HCT116 (cell line): Measurements from ENCODE around the gene AFAP1L1. TPM values are rescaled to one million over a fixed set of nuclear protein-coding genes. Genes with fewer than 3 reads are reported as not detected.

Experiments used
- ATAC-seq: fragments of 200-7000 bp; cut with Tn5 transposase; 2 replicates; pipeline ENCODE4 v1.9.1; 2020; ENCODE audit warnings: mild to moderate bottlenecking, moderate library complexity
- BruUV-seq: library from RNA; stranded (reverse); fragments of 400-500 nt; replicated peaks from 2 replicates; lab custom pipeline; 2021; lab: Mats Ljungman, UMichigan
- CTCF ChIA-PET: fragments of 300-600 bp; sonication (Branson Sonifier 250); formaldehyde crosslinking; loops from one replicate; lab custom pipeline; 2021; ENCODE audit warnings: antibody characterized with exemption; lab: Charles Lee
- POLR2A ChIA-PET: fragments of 300-600, 350-600 bp; sonication (Branson Sonifier 250); formaldehyde crosslinking; loops from one replicate; lab custom pipeline; 2021; ENCODE audit warnings: antibody characterized with exemption; lab: Charles Lee
- RAD21 ChIA-PET, 2 experiments: fragments of 300-600 bp; sonication (Branson Sonifier 250); formaldehyde crosslinking; loops; one replicate each; lab custom pipeline; 2023; ENCODE audit warnings: low total read pairs in 2 of 2; ENCODE audit not compliant: uncharacterized antibody in 2 of 2, unreplicated experiment in 2 of 2, low non-redundant PET in 1 of 2; lab: Charles Lee
- DNase-seq: peaks from one replicate; pipeline ENCODE4 v3.0.0-alpha.2; 2010; ENCODE audit warnings: low read depth, low spot score
- H2AFZ ChIP-seq: fragments of 200-600 bp; shearing (Covaris generic), sonication (generic); 2 replicates; pipeline ENCODE4 v1.6.1; 2017; ENCODE audit warnings: low read depth, mixed run types, mixed read lengths, antibody characterized with exemption, low read length; ENCODE audit not compliant: poor library complexity, severe bottlenecking
- H3K27ac ChIP-seq: 2 replicates; pipeline ENCODE4 v1.5.1; 2012; ENCODE audit warnings: low read depth, low read length
- H3K27me3 ChIP-seq: fragments of 200-600 bp; sonication (generic); 2 replicates; pipeline ENCODE4 v1.6.1; 2016; ENCODE audit warnings: mixed run types, low read length, mixed read lengths; ENCODE audit not compliant: insufficient read depth
- H3K36me3 ChIP-seq, 2 experiments: fragments of 200-500 bp in 1 of 2; fragments of 200-600 bp in 1 of 2; sonication (Bioruptor generic) in 1 of 2; sonication (generic) in 1 of 2; 2 replicates each; pipeline versions ENCODE4 v1.5.1 to v1.6.1; 2014 to 2016; ENCODE audit warnings: low read length in 2 of 2, inconsistent platforms in 1 of 2, mixed read lengths in 1 of 2, mixed run types in 1 of 2; ENCODE audit not compliant: insufficient read depth in 2 of 2, control insufficient read depth in 1 of 2
- H3K4me1 ChIP-seq, 2 experiments: fragments of 200-600 bp in 1 of 2; sonication (generic) in 1 of 2; 2 replicates each; pipeline versions ENCODE4 v1.5.1 to v1.6.1; 2012 to 2017; ENCODE audit warnings: low read length in 2 of 2, inconsistent platforms in 1 of 2, mild to moderate bottlenecking in 1 of 2, mixed read lengths in 1 of 2, mixed run types in 1 of 2, moderate library complexity in 1 of 2; ENCODE audit not compliant: insufficient read depth in 2 of 2, control insufficient read depth in 1 of 2
- H3K4me2 ChIP-seq: fragments of 200-600 bp; sonication (generic); 2 replicates; pipeline ENCODE4 v1.6.1; 2017; ENCODE audit warnings: mixed run types, low read length, mixed read lengths
- H3K4me3 ChIP-seq, 2 experiments: fragments of 200-600 bp in 1 of 2; sonication (generic) in 1 of 2; replicated peaks in 1 of 2; 2 replicates each; pipeline ENCODE4 v1.5.1; 2011 to 2016; ENCODE audit warnings: low read length in 2 of 2, control low read depth in 1 of 2, low read depth in 1 of 2, mild to moderate bottlenecking in 1 of 2, mixed read lengths in 1 of 2, mixed run types in 1 of 2
- H3K79me2 ChIP-seq: fragments of 200-600 bp; sonication (generic); 2 replicates; pipeline ENCODE4 v1.6.1; 2017; ENCODE audit warnings: mild to moderate bottlenecking, mixed run types, low read length, moderate library complexity, mixed read lengths; ENCODE audit not compliant: insufficient read depth
- H3K9ac ChIP-seq: fragments of 200-600 bp; sonication (generic); 2 replicates; pipeline ENCODE4 v1.6.1; 2016; ENCODE audit warnings: low read length, mixed read lengths
- H3K9me2 ChIP-seq: fragments of 200-600 bp; sonication (generic), shearing (Covaris generic); 2 replicates; pipeline ENCODE4 v1.6.1; 2017; ENCODE audit warnings: mixed run types, mild to moderate bottlenecking, moderate library complexity; ENCODE audit not compliant: insufficient read depth
- H3K9me3 ChIP-seq, 2 experiments: fragments of 200-500 bp in 1 of 2; fragments of 200-600 bp in 1 of 2; sonication (Bioruptor generic) in 1 of 2; sonication (generic) in 1 of 2; 2 replicates each; pipeline ENCODE4 v1.6.1; 2014 to 2017; ENCODE audit warnings: low read length in 2 of 2, mixed read lengths in 2 of 2, inconsistent platforms in 1 of 2, low read depth in 1 of 2, mild to moderate bottlenecking in 1 of 2, mixed run types in 1 of 2, moderate library complexity in 1 of 2; ENCODE audit not compliant: control insufficient read depth in 1 of 2, insufficient read depth in 1 of 2
- H4K20me1 ChIP-seq: fragments of 200-600 bp; sonication (generic), shearing (Covaris generic); 2 replicates; pipeline ENCODE4 v1.6.1; 2017; ENCODE audit warnings: mixed run types, mild to moderate bottlenecking, moderate library complexity; ENCODE audit not compliant: insufficient read depth
- CEBPB ChIP-seq: IDR thresholded peaks from 2 replicates; pipeline ENCODE4 v1.6.1; 2012; ENCODE audit warnings: low read depth
- ELF1 ChIP-seq: IDR thresholded peaks from 2 replicates; pipeline ENCODE4 v1.6.1; 2012; ENCODE audit warnings: low read depth, borderline replicate concordance
- EZH2 ChIP-seq: fragments of 200-600 bp; sonication (generic); IDR thresholded peaks from 2 replicates; pipeline ENCODE4 v1.6.1; 2017; ENCODE audit warnings: antibody characterized with exemption, mixed run types
- EZH2phosphoT487 ChIP-seq: fragments of 200-600 bp; IDR thresholded peaks from 2 replicates; pipeline ENCODE4 v1.6.1; 2018; ENCODE audit warnings: antibody characterized with exemption, borderline replicate concordance
- FOSL1 ChIP-seq: IDR thresholded peaks from 2 replicates; pipeline ENCODE4 v1.6.1; 2012; ENCODE audit warnings: low read depth
- MAX ChIP-seq: IDR thresholded peaks from 2 replicates; pipeline ENCODE4 v1.6.1; 2012
- POLR2A ChIP-seq: IDR thresholded peaks from 2 replicates; pipeline ENCODE4 v1.7.0; 2011; ENCODE audit warnings: borderline replicate concordance; ENCODE audit not compliant: insufficient read depth, insufficient read length; ENCODE audit errors: extremely low read depth
- RAD21 ChIP-seq: IDR thresholded peaks from 2 replicates; pipeline ENCODE4 v1.6.1; 2012; ENCODE audit warnings: low read depth, mild to moderate bottlenecking
- SIN3A ChIP-seq: IDR thresholded peaks from 2 replicates; pipeline ENCODE4 v1.6.1; 2012; ENCODE audit warnings: low read depth
- SP1 ChIP-seq: IDR thresholded peaks from 2 replicates; pipeline ENCODE4 v1.6.1; 2012; ENCODE audit warnings: low read depth
- SRF ChIP-seq: IDR thresholded peaks from 2 replicates; pipeline ENCODE4 v1.6.1; 2012; ENCODE audit warnings: low read depth
- TCF7L2 ChIP-seq: IDR thresholded peaks from 2 replicates; pipeline ENCODE4 v1.7.0; 2011; ENCODE audit warnings: borderline replicate concordance, inconsistent platforms; ENCODE audit not compliant: insufficient read depth, insufficient read length; ENCODE audit errors: extremely low read depth
- ZNF274 ChIP-seq: fragments of 200-500 bp; sonication (Bioruptor generic); IDR thresholded peaks from 2 replicates; pipeline ENCODE4 v1.6.1; 2014; ENCODE audit warnings: mild to moderate bottlenecking, low read depth, low read length, inconsistent platforms
- intact Hi-C: fragments of 100-400 bp; cut with micrococcal nuclease; formaldehyde crosslinking; loops from 2 replicates; pipeline ENCODE4 v1.10.0; 2022
- total RNA-seq: library from RNA; stranded (reverse); gene quantifications from one replicate; pipeline ENCODE4 v1.2.1, GENCODE V29; 2021; ENCODE audit not compliant: unreplicated experiment
- TF ChIP-seq, protein P1 (sequence below), 3 experiments: fragments of 200-600 bp in 1 of 3; sonication (generic) in 1 of 3; IDR thresholded peaks in 2 of 3; conservative IDR thresholded peaks in 1 of 3; 2 replicates each; pipeline ENCODE4 v1.5.1; 2012 to 2017; ENCODE audit warnings: low read depth in 2 of 3, low read length in 2 of 3, antibody characterized with exemption in 1 of 3, borderline replicate concordance in 1 of 3, control low read depth in 1 of 3, mild to moderate bottlenecking in 1 of 3, mixed read lengths in 1 of 3, mixed run types in 1 of 3, moderate library complexity in 1 of 3; ENCODE audit not compliant: insufficient read depth in 1 of 3
- TF ChIP-seq, protein P2 (sequence below): IDR thresholded peaks from 2 replicates; pipeline ENCODE4 v1.6.1; 2012
- TF ChIP-seq, protein P3 (sequence below): IDR thresholded peaks from 2 replicates; pipeline ENCODE4 v1.6.1; 2012; ENCODE audit warnings: low read depth
- TF ChIP-seq, protein P4 (sequence below): IDR thresholded peaks from 2 replicates; pipeline ENCODE4 v1.6.1; 2011; ENCODE audit warnings: mild to moderate bottlenecking, low read length, moderate library complexity; ENCODE audit not compliant: insufficient replicate concordance; ENCODE audit errors: extremely low read depth

The AFAP1L1 gene
- total RNA-seq, 1 experiment from 2014 or later = 4.3 TPM

- intact Hi-C loops = no loop called here
- Histone ChIP-seq H3K79me2 (no peaks in the 10 kb centered on the region), H3K9me3 (no peaks in the 10 kb centered on the region), H4K20me1 (no peaks in the 10 kb centered on the region), H3K27me3 (no peaks in the 10 kb centered on the region), H3K4me2 (no peak overlapping the region), H3K4me3 (no peak overlapping the region), H3K36me3 (no peaks in the 10 kb centered on the region), H3K9ac (no peak overlapping the region), H3K9me2 (no peaks in the 10 kb centered on the region), H3K27ac (no peak overlapping the region), H2AFZ (no peak overlapping the region), H3K4me1 (peaks cover 4 to 7% of the 10 kb centered on the region in 2 experiments; a peak in 3 of 4 replicates)
- BruUV-seq = no TSS peak
- DNase-seq = no peak
- POLR2A ChIA-PET = no interaction called here
- ATAC-seq = no peak
- CTCF ChIA-PET = interaction anchor here (0.6 to 3.7 kb wide), 17 partner anchors 8 to 246 kb away, joined by 3 to 22 read pairs (median 4); partner anchors contain the start of gene PCYOX1L
- RAD21 ChIA-PET = interaction anchor here in 1 of 2 experiments (1.3 kb wide), 1 partner anchor 55 kb away, joined by 5 read pairs; no protein-coding TSS in a partner anchor
- no peak for TF ChIP-seq SRF
- no peak for TF ChIP-seq ELF1
- TF ChIP-seq MAX = no peak
- no peak for TF ChIP-seq SP1
- TF ChIP-seq POLR2A = no peak
- TF ChIP-seq FOSL1 = no peak
- TF ChIP-seq, protein P1, sequence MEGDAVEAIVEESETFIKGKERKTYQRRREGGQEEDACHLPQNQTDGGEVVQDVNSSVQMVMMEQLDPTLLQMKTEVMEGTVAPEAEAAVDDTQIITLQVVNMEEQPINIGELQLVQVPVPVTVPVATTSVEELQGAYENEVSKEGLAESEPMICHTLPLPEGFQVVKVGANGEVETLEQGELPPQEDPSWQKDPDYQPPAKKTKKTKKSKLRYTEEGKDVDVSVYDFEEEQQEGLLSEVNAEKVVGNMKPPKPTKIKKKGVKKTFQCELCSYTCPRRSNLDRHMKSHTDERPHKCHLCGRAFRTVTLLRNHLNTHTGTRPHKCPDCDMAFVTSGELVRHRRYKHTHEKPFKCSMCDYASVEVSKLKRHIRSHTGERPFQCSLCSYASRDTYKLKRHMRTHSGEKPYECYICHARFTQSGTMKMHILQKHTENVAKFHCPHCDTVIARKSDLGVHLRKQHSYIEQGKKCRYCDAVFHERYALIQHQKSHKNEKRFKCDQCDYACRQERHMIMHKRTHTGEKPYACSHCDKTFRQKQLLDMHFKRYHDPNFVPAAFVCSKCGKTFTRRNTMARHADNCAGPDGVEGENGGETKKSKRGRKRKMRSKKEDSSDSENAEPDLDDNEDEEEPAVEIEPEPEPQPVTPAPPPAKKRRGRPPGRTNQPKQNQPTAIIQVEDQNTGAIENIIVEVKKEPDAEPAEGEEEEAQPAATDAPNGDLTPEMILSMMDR (IDR thresholded peaks at IDR 0.05 in 2 of 3, conservative IDR thresholded peaks at IDR 0.05 in 1 of 3; ENCODE audit: borderline replicate concordance in 1 of 3, insufficient read depth in 1 of 3, low read depth in 2 of 3, low read length in 2 of 3) = no peak
- TF ChIP-seq, protein P2, sequence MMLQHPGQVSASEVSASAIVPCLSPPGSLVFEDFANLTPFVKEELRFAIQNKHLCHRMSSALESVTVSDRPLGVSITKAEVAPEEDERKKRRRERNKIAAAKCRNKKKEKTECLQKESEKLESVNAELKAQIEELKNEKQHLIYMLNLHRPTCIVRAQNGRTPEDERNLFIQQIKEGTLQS = no peak
- TF ChIP-seq, protein P3, sequence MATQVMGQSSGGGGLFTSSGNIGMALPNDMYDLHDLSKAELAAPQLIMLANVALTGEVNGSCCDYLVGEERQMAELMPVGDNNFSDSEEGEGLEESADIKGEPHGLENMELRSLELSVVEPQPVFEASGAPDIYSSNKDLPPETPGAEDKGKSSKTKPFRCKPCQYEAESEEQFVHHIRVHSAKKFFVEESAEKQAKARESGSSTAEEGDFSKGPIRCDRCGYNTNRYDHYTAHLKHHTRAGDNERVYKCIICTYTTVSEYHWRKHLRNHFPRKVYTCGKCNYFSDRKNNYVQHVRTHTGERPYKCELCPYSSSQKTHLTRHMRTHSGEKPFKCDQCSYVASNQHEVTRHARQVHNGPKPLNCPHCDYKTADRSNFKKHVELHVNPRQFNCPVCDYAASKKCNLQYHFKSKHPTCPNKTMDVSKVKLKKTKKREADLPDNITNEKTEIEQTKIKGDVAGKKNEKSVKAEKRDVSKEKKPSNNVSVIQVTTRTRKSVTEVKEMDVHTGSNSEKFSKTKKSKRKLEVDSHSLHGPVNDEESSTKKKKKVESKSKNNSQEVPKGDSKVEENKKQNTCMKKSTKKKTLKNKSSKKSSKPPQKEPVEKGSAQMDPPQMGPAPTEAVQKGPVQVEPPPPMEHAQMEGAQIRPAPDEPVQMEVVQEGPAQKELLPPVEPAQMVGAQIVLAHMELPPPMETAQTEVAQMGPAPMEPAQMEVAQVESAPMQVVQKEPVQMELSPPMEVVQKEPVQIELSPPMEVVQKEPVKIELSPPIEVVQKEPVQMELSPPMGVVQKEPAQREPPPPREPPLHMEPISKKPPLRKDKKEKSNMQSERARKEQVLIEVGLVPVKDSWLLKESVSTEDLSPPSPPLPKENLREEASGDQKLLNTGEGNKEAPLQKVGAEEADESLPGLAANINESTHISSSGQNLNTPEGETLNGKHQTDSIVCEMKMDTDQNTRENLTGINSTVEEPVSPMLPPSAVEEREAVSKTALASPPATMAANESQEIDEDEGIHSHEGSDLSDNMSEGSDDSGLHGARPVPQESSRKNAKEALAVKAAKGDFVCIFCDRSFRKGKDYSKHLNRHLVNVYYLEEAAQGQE = no peak
- no peak for TF ChIP-seq EZH2
- no peak for TF ChIP-seq TCF7L2
- TF ChIP-seq, protein P4, sequence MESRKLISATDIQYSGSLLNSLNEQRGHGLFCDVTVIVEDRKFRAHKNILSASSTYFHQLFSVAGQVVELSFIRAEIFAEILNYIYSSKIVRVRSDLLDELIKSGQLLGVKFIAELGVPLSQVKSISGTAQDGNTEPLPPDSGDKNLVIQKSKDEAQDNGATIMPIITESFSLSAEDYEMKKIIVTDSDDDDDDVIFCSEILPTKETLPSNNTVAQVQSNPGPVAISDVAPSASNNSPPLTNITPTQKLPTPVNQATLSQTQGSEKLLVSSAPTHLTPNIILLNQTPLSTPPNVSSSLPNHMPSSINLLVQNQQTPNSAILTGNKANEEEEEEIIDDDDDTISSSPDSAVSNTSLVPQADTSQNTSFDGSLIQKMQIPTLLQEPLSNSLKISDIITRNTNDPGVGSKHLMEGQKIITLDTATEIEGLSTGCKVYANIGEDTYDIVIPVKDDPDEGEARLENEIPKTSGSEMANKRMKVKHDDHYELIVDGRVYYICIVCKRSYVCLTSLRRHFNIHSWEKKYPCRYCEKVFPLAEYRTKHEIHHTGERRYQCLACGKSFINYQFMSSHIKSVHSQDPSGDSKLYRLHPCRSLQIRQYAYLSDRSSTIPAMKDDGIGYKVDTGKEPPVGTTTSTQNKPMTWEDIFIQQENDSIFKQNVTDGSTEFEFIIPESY = no peak
- TF ChIP-seq SIN3A = no peak
- TF ChIP-seq EZH2phosphoT487 = no peak
- no peak for TF ChIP-seq ZNF274
- no peak for TF ChIP-seq RAD21
- no peak for TF ChIP-seq CEBPB
These were observed 100.6 kb downstream of the AFAP1L1 start for GRCh38 chr5:149372076-149372795.
